ENCODE data around the gene KIF25.

Gene KIF25

GRCh38 chr6:168050881-168051586 is 53.6 kb downstream of the KIF25 start:
- no peak for DNase-seq (ENCODE audit: low read depth)

GRCh38 chr6:168051648-168052047 is 54.2 kb downstream of the KIF25 start:
- no peak for DNase-seq (ENCODE audit: low read depth)

- no peak for DNase-seq (ENCODE audit: low read depth)
Observed at GRCh38 chr6:168052291-168052891, 54.9 kb downstream of the KIF25 start.

- DNase-seq (ENCODE audit: low read depth) = no peak
Observed at GRCh38 chr6:168053086-168053956, 55.9 kb downstream of the KIF25 start.

- no peak for DNase-seq (ENCODE audit: low read depth)
Observed at GRCh38 chr6:168053957-168054471, 56.5 kb downstream of the KIF25 start.

GRCh38 chr6:168054765-168055560 is 57.5 kb downstream of the KIF25 start:
- DNase-seq (ENCODE audit: low read depth) = no peak

- DNase-seq (ENCODE audit: low read depth) = no peak
Observed at GRCh38 chr6:168055696-168056489, 58.4 kb downstream of the KIF25 start.

- DNase-seq (ENCODE audit: low read depth) = no peak
Observed at GRCh38 chr6:168056892-168057527, 59.5 kb downstream of the KIF25 start.

- DNase-seq (ENCODE audit: low read depth) = no peak
Observed at GRCh38 chr6:168057836-168058235, 60.4 kb downstream of the KIF25 start.

- DNase-seq (ENCODE audit: low read depth) = no peak
Observed at GRCh38 chr6:168058691-168059551, 61.5 kb downstream of the KIF25 start.

GRCh38 chr6:168060521-168060931 is 63.1 kb downstream of the KIF25 start:
- DNase-seq (ENCODE audit: low read depth) = peak; percentile 14

GRCh38 chr6:168061269-168062210 is 64.1 kb downstream of the KIF25 start:
- DNase-seq (ENCODE audit: low read depth) = no peak

- no peak for DNase-seq (ENCODE audit: low read depth)
Observed at GRCh38 chr6:168062346-168063289, 65.1 kb downstream of the KIF25 start.

- no peak for DNase-seq (ENCODE audit: low read depth)
Observed at GRCh38 chr6:168063431-168063830, 66.0 kb downstream of the KIF25 start.

- no peak for DNase-seq (ENCODE audit: low read depth)
Observed at GRCh38 chr6:168064226-168064807, 66.8 kb downstream of the KIF25 start.

GRCh38 chr6:168067081-168067759 is 69.7 kb downstream of the KIF25 start:
- no peak for DNase-seq (ENCODE audit: low read depth)
